SU-DHL-6 (cell line): ENCODE data around the gene SUSD3.

Experiments used
- H2AFZ ChIP-seq: fragments of 200-600 bp; sonication (generic); 2 replicates; pipeline ENCODE4 v1.6.1; 2014; ENCODE audit warnings: low read depth, mild to moderate bottlenecking, moderate library complexity, mixed read lengths, antibody characterized with exemption, low read length; ENCODE audit not compliant: severe bottlenecking
- H3F3A ChIP-seq: fragments of 200-600 bp; shearing (Covaris generic); 2 replicates; pipeline ENCODE4 v1.6.0; 2016; ENCODE audit warnings: antibody characterized with exemption, mild to moderate bottlenecking; ENCODE audit not compliant: insufficient read depth
- H3K27ac ChIP-seq: fragments of 200-600 bp; sonication (generic); 2 replicates; pipeline ENCODE4 v1.5.1; 2016; ENCODE audit warnings: low read depth, mild to moderate bottlenecking, low read length, moderate library complexity, mixed read lengths
- H3K27me3 ChIP-seq: fragments of 200-600 bp; sonication (generic), shearing (Covaris generic); 2 replicates; pipeline ENCODE4 v1.6.0; 2014; ENCODE audit warnings: mild to moderate bottlenecking, low read length
- H3K36me3 ChIP-seq: fragments of 200-600 bp; sonication (generic); 2 replicates; pipeline ENCODE4 v1.6.1; 2014; ENCODE audit warnings: mild to moderate bottlenecking, low read length, mixed read lengths
- H3K4me2 ChIP-seq: fragments of 300-600, 200-600 bp; shearing (Covaris generic), sonication (generic); 2 replicates; pipeline ENCODE4 v1.6.0; 2014; ENCODE audit warnings: low read length, low read depth, mild to moderate bottlenecking; ENCODE audit not compliant: poor library complexity, severe bottlenecking
- H3K4me3 ChIP-seq: fragments of 200-600 bp; sonication (generic); 2 replicates; pipeline ENCODE4 v1.5.1; 2014; ENCODE audit warnings: antibody characterized with exemption, low read length, mild to moderate bottlenecking, mixed read lengths; ENCODE audit not compliant: insufficient read depth, poor library complexity, severe bottlenecking
- H3K79me2 ChIP-seq: fragments of 200-600 bp; sonication (generic); 2 replicates; pipeline ENCODE4 v1.6.1; 2014; ENCODE audit warnings: mild to moderate bottlenecking, low read length, moderate library complexity; ENCODE audit not compliant: insufficient read depth
- H3K9ac ChIP-seq: fragments of 200-600 bp; sonication (generic); 2 replicates; pipeline ENCODE4 v1.7.0; 2014; ENCODE audit warnings: mild to moderate bottlenecking, low read length
- H3K9me2 ChIP-seq: fragments of 200-600 bp; sonication (generic); replicated peaks from 2 replicates; pipeline ENCODE4 v1.6.1; 2014; ENCODE audit warnings: low read length; ENCODE audit not compliant: insufficient read depth
- H3K9me3 ChIP-seq: fragments of 200-600 bp; sonication (generic); 2 replicates; pipeline ENCODE4 v1.6.1; 2014; ENCODE audit warnings: low read length, mixed read lengths; ENCODE audit not compliant: insufficient read depth
- H4K20me1 ChIP-seq: fragments of 200-600 bp; sonication (generic); 2 replicates; pipeline ENCODE4 v1.6.1; 2014; ENCODE audit warnings: low read depth, mild to moderate bottlenecking, antibody characterized with exemption, low read length, moderate library complexity, mixed read lengths
- EZH2phosphoT487 ChIP-seq: fragments of 200-600 bp; sonication (generic), shearing (Covaris generic); conservative IDR thresholded peaks from 2 replicates; pipeline ENCODE4 v1.6.1; 2018; ENCODE audit warnings: mild to moderate bottlenecking, antibody characterized with exemption, low read length, moderate library complexity, mixed read lengths
- TF ChIP-seq, protein P1 (sequence below): fragments of 200-600 bp; sonication (generic); IDR thresholded peaks from one replicate; pipeline ENCODE4 v1.5.1; 2017; ENCODE audit warnings: antibody characterized with exemption, mild to moderate bottlenecking, low read length, moderate library complexity; ENCODE audit not compliant: insufficient read depth, poor library complexity, severe bottlenecking

The SUSD3 gene

DNA sequence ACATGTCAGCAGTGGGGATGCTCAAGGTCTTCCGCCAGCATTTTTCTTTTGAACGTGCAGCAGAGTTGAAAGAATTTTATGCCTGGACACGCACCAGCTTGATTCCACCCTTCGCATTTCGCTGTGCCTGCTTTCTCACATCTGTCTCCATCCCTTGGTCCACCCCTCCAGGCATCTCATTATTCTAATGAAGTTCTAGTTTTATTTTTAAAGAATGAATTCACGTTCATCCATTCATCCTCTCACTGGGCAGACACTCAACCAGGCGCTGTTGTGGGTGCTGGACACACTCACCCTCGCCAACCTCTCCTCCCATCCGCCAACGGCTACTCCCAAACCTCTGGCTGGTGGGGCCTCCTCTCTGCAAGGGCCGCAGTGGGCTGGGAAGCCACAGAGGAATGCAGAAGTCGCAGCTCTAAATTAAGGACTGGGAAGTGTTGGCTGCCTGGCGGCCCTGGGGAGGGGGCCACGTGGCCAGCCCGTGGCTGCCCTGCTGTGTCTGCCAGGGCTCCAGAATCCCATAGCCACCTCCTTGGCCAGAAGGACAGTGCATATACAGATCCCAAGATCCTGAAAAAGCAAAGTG is 6.7 kb downstream of the SUSD3 start:
- H4K20me1 ChIP-seq, result no peaks in the 10 kb centered on the region
- H2AFZ ChIP-seq, result no peak overlapping the region
- H3K79me2 ChIP-seq, result no peaks in the 10 kb centered on the region
- no peaks in the 10 kb centered on the region for H3K9me3 ChIP-seq
- no peaks in the 10 kb centered on the region for H3K9me2 ChIP-seq
- peaks cover 12% of the 10 kb centered on the region for H3F3A ChIP-seq
- no peak overlapping the region for H3K4me3 ChIP-seq
- no peak for TF ChIP-seq EZH2phosphoT487
- TF ChIP-seq, protein P1, sequence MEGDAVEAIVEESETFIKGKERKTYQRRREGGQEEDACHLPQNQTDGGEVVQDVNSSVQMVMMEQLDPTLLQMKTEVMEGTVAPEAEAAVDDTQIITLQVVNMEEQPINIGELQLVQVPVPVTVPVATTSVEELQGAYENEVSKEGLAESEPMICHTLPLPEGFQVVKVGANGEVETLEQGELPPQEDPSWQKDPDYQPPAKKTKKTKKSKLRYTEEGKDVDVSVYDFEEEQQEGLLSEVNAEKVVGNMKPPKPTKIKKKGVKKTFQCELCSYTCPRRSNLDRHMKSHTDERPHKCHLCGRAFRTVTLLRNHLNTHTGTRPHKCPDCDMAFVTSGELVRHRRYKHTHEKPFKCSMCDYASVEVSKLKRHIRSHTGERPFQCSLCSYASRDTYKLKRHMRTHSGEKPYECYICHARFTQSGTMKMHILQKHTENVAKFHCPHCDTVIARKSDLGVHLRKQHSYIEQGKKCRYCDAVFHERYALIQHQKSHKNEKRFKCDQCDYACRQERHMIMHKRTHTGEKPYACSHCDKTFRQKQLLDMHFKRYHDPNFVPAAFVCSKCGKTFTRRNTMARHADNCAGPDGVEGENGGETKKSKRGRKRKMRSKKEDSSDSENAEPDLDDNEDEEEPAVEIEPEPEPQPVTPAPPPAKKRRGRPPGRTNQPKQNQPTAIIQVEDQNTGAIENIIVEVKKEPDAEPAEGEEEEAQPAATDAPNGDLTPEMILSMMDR, result no peak
- no peak overlapping the region for H3K27ac ChIP-seq
- no peaks in the 10 kb centered on the region for H3K27me3 ChIP-seq
- H3K4me2 ChIP-seq, result no peak overlapping the region
- H3K9ac ChIP-seq, result no peak overlapping the region
- H3K36me3 ChIP-seq, result no peaks in the 10 kb centered on the region

DNA sequence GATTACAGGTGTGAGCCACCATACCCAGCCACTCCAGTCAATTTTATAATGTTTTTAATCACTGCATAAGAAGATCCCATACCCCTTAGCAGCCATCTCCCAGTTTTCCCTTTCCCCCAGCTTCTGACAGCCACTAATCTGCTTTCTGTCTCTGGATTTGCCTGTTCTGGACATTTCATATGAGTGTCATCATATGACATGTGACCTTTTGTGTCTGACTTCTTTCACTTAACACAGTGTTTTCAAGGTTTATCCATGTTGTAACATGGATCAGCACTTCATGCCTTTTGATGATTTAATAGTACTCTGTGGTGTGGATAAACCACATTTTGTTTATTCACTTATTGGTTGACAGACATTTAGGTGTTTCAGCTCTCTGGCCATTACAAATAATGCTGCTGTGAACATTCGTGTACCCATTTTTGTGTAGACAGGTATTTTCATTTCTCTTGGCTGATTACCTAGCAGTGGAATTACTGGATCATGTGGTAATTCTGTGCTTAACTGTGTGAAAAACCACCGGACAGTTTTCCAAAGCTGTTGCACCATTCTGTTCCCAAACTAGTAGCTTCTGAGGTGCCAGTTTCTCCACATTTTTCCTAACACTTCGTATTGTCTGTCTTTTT is 8.6 kb downstream of the SUSD3 start:
- Histone ChIP-seq H3K4me3 (no peak overlapping the region), H3K79me2 (no peaks in the 10 kb centered on the region), H3K4me2 (no peak overlapping the region), H3K27me3 (no peaks in the 10 kb centered on the region), H4K20me1 (no peaks in the 10 kb centered on the region), H3K36me3 (no peaks in the 10 kb centered on the region), H2AFZ (no peak overlapping the region), H3K9ac (no peak overlapping the region), H3K9me2 (no peaks in the 10 kb centered on the region), H3F3A (peaks cover 12% of the 10 kb centered on the region), H3K9me3 (no peaks in the 10 kb centered on the region), H3K27ac (no peak overlapping the region)
- TF ChIP-seq EZH2phosphoT487, result no peak
- TF ChIP-seq, protein P1, result no peak

DNA sequence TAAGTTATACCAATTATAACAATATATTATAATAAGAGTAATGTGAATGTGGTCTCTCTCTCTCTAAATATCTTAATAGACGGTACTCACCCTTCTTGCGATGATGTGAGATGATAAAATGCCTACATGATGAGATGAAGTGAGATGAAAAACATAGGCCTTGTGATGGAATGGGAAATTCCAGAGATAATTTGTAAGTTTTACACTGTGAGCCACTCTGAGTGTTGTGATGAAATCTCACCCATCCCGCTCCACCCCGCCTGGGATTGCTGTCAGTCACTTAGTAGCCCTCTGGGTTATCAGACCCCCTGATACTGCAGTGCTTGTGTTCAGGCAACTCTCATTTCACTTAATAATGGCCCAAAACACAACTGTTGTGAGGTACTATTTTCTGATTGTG is 10.5 kb downstream of the SUSD3 start:
- no peaks in the 10 kb centered on the region for H3K79me2 ChIP-seq
- no peak overlapping the region for H3K9ac ChIP-seq
- H3K27ac ChIP-seq, result no peak overlapping the region
- no peaks in the 10 kb centered on the region for H3K27me3 ChIP-seq
- no peaks in the 10 kb centered on the region for H3K36me3 ChIP-seq
- H3K4me3 ChIP-seq, result no peak overlapping the region
- H2AFZ ChIP-seq, result no peak overlapping the region
- TF ChIP-seq, protein P1, result no peak
- TF ChIP-seq EZH2phosphoT487, result no peak
- H3K4me2 ChIP-seq, result no peak overlapping the region
- H3K9me3 ChIP-seq, result no peaks in the 10 kb centered on the region
- H3F3A ChIP-seq, result peaks cover 4% of the 10 kb centered on the region
- H3K9me2 ChIP-seq, result no peaks in the 10 kb centered on the region
- no peaks in the 10 kb centered on the region for H4K20me1 ChIP-seq
